ENCODE data around the gene TDRD3.

The TDRD3 gene

GRCh38 chr13:60396783-60397703, at the start of gene TDRD3:
Gene TDRD3, plus strand, starts transcription at chr13:60397220. Its CDS starts 145 bp downstream, at chr13:60397365.
- TF ChIP-seq, protein P1, sequence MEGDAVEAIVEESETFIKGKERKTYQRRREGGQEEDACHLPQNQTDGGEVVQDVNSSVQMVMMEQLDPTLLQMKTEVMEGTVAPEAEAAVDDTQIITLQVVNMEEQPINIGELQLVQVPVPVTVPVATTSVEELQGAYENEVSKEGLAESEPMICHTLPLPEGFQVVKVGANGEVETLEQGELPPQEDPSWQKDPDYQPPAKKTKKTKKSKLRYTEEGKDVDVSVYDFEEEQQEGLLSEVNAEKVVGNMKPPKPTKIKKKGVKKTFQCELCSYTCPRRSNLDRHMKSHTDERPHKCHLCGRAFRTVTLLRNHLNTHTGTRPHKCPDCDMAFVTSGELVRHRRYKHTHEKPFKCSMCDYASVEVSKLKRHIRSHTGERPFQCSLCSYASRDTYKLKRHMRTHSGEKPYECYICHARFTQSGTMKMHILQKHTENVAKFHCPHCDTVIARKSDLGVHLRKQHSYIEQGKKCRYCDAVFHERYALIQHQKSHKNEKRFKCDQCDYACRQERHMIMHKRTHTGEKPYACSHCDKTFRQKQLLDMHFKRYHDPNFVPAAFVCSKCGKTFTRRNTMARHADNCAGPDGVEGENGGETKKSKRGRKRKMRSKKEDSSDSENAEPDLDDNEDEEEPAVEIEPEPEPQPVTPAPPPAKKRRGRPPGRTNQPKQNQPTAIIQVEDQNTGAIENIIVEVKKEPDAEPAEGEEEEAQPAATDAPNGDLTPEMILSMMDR (IDR thresholded peaks at IDR 0.05; ENCODE audit: low read depth, low read length, missing control alignments), result peak; percentile 85
- DNase-seq (ENCODE audit: low read depth), result peak; percentile 62
- in situ Hi-C loops (cut with HindIII; ENCODE audit: low sequenced_read_pairs), result no loop called here
- peak within 1 kb of the TSS; percentile 67 for H3K4me3 ChIP-seq (ENCODE audit: low read depth, low read length)

GRCh38 chr13:60347690-60348089, 49.3 kb upstream of the TDRD3 start:
- DNase-seq (ENCODE audit: low read depth), result no peak
- TF ChIP-seq, protein P1 (IDR thresholded peaks at IDR 0.05; ENCODE audit: low read depth, low read length, missing control alignments), result no peak
- in situ Hi-C loops (cut with HindIII; ENCODE audit: low sequenced_read_pairs), result no loop called here
- no peak overlapping the region for H3K4me3 ChIP-seq (ENCODE audit: low read depth, low read length)

DNA sequence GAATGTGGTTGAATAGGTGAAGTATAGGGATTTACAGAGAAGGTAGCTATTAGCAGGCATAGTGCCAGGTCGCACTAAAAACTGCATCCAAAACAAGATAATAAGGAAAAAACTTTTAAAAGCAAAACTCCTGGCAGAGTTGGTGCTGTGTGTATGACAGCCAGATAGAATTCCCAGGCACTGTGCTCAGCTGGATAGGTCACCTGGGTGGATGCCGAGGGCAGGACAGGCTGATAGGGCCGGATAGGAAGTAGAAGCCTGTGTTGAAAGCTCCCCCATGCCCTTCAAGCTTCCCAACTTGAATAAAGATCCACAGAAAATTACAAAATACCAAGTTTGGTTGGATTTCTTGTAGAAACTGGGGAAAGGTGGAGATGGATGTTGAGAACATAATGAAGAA, 48.9 kb upstream of the TDRD3 start:
- TF ChIP-seq, protein P1 (IDR thresholded peaks at IDR 0.05; ENCODE audit: low read depth, low read length, missing control alignments), result no peak
- in situ Hi-C loops (cut with HindIII; ENCODE audit: low sequenced_read_pairs), result no loop called here
- no peak overlapping the region for H3K4me3 ChIP-seq (ENCODE audit: low read depth, low read length)
- DNase-seq (ENCODE audit: low read depth), result no peak

DNA sequence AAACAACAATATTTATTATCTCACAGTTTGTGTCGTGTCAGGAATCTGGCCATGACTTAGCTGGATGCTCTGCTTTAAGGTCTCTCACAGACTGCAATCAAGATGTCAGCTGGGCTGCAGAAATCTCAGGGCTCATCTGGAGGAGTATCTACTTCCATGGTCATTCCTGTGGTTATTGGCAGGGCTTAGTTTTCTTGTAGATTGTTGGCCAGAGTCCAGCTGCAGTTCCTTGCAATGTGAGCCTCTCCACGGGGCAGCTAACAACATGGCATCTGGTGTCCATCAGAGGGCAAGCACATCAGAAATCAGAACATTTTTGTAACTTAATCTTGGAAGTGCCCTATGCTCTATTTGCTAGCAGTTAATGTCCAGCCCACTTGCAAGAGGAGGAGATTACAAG, 45.7 kb upstream of the TDRD3 start:
- DNase-seq (ENCODE audit: low read depth), result peak; percentile 87
- no peak overlapping the region for H3K4me3 ChIP-seq (ENCODE audit: low read depth, low read length)
- in situ Hi-C loops (cut with HindIII; ENCODE audit: low sequenced_read_pairs), result no loop called here
- TF ChIP-seq, protein P1 (IDR thresholded peaks at IDR 0.05; ENCODE audit: low read depth, low read length, missing control alignments), result no peak

GRCh38 chr13:60351855-60352615, 45.0 kb upstream of the TDRD3 start:
- TF ChIP-seq, protein P1 (IDR thresholded peaks at IDR 0.05; ENCODE audit: low read depth, low read length, missing control alignments), result no peak
- in situ Hi-C loops (cut with HindIII; ENCODE audit: low sequenced_read_pairs), result no loop called here
- no peak overlapping the region for H3K4me3 ChIP-seq (ENCODE audit: low read depth, low read length)
- no peak for DNase-seq (ENCODE audit: low read depth)

DNA sequence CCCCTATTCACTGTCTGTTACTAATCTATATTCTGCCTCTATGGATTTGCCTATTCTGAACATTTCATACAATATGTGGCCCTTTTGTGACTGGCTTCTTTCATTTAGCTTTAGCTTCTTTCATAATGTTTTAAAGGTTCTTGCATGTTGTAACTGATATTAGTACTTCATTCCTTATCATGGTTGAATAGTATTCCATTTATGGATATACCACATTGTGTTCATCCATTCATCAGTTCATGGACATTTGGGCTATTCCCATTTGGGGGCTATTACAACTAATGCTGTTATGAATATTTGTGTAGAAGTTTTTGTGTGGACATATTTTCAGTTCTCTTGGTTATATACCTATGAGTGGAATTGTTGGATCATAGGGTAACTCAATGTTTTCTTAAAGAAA, 44.4 kb upstream of the TDRD3 start:
- DNase-seq (ENCODE audit: low read depth), result no peak
- H3K4me3 ChIP-seq (ENCODE audit: low read depth, low read length), result no peak overlapping the region
- TF ChIP-seq, protein P1 (IDR thresholded peaks at IDR 0.05; ENCODE audit: low read depth, low read length, missing control alignments), result no peak
- in situ Hi-C loops (cut with HindIII; ENCODE audit: low sequenced_read_pairs), result no loop called here
